ENCODE measurements around the gene OPCML.

DNA sequence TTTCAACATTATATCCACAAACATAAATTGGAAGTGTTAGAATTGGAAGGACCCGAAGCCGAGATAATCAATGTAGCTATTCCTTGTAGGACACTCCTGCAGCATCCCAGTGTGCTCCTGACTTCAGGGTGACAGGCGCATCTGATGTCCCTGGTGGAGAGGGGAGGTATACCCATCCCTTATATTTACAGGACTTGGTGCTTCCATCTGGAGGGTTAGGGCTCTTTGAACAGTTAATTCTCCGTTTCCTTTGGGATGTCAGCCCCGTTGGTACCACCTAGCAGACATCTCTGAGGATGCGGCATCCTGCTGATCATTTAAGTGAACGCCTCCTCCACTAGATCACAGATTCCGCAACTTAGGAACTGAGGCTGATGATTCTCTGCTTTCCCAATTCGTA lies 451.3 kb downstream of the OPCML start:
- TF ChIP-seq, protein P1, sequence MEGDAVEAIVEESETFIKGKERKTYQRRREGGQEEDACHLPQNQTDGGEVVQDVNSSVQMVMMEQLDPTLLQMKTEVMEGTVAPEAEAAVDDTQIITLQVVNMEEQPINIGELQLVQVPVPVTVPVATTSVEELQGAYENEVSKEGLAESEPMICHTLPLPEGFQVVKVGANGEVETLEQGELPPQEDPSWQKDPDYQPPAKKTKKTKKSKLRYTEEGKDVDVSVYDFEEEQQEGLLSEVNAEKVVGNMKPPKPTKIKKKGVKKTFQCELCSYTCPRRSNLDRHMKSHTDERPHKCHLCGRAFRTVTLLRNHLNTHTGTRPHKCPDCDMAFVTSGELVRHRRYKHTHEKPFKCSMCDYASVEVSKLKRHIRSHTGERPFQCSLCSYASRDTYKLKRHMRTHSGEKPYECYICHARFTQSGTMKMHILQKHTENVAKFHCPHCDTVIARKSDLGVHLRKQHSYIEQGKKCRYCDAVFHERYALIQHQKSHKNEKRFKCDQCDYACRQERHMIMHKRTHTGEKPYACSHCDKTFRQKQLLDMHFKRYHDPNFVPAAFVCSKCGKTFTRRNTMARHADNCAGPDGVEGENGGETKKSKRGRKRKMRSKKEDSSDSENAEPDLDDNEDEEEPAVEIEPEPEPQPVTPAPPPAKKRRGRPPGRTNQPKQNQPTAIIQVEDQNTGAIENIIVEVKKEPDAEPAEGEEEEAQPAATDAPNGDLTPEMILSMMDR (IDR thresholded peaks at IDR 0.05) = no peak
- no peak for TF ChIP-seq POLR2AphosphoS5 (IDR thresholded peaks at IDR 0.05)
- no peak for TF ChIP-seq POLR2A (IDR thresholded peaks at IDR 0.05)

Measured in suprapubic skin (tissue), 4 donors.